Epidermal melanocyte (primary cell): ENCODE data around the gene LRP3.
A peak's percentile ranks its signal among the peaks of the same experiment; 100 is the strongest.
"Not testable (repeated sequence)": the region's sequence is repeated elsewhere in the genome, so short reads cannot be mapped to it uniquely, and the experiment has no call there.

Source experiments
- DNase-seq: peaks from one replicate; pipeline ENCODE4 v3.0.0; 2011; ENCODE audit warnings: low spot score; ENCODE audit not compliant: insufficient read length

The LRP3 gene

DNA sequence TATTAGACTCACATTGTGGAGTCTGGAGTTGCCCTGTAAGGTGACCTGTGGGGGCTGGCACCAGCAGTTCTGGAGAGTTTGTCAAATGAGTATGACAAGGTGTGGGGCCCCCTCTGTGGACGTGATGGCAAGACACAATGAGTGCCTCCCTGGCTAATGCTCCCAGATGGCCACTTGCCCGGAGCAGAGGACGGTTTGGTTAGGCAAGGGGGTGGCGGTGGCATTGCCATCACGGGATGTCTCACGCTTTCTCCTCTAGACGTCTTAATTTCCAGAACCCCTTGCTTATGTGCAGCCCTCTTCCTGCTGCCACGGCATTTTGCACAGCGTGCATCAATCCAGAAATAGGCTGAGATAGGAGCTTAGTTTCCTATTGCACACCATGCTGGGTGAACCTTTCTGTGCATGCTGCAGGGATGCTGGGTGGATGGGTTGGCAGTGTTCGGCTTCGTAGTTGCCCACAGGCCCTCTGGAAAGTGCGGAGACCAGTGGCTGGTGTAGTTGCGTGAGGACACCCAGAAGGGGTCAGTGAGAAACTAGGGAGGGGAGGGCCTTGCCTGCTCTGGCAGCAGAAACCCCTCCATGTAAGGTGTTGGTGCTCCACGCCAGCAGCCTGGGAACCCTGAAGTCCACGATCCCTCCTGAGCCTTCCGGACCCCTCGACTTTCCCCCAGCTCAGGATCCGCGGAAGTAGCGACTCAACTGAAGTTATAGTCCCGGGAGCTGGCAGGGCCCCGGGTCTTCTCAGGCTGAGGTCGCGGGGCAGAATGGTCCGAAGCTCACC, 18.1 kb upstream of the LRP3 start:
- no peak for DNase-seq

DNA sequence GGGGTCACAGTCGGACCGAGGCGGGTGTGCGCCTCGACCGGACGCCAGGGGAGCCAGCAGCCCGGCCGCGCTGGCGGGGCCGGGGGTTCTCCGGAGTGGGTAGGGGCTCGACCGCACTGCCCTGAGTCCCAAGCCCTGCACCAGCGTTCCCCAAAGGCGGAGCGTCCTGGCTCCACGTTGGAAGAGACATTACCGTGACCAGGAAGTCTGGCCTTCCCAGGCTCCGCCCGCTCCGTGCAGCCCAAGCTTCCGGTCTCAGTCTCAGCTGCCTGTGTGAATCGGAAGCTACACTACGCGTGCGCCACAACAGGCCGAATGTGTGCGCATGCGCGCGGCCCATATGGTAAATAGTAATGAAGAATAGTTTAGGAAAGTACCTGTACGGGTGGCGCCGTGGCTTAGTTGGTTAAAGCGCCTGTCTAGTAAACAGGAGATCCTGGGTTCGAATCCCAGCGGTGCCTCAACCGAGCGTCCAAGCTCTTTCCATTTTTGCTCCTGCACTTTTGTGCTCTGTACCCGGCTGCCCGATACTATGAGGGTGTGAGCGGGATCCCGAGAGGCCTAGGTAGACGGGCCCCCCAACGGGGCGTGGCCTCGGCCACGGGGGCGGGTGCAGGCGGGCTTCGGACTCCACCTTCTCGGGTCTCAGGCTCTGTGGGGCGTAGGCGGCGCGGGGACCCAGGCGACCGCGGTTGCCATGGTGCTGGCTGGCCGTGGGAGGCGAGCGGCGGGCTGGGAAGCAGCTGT, 17.3 kb upstream of the LRP3 start:
- DNase-seq, result peak; percentile 92

DNA sequence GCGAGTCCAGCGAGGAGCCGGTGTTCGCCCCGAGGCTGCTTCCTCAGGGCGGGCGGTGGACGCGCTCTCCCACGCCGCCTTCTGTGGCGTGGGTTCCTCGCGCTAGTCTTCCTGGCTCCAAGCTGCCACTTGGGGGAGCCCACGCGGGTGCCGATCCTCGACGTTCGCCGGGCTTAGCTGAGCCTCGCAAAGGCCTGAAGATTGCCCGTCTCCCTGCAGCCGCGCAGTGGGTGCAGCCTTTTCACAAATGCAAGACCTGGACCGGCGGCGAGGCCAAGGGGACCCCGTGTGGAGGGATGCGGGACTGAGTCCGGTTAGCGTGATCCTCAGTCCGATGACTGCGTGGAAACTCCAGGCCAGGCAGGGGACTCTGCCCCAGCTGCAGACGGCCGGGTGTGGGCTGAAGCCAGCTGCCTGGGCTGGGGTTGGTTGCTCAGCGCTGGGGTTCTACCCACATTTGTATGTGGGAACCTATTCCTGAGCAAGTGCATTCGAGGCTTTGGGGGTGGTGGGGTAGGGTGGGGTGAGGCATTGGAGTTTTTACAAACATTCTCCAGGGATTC, 16.6 kb upstream of the LRP3 start:
- DNase-seq, result no peak

DNA sequence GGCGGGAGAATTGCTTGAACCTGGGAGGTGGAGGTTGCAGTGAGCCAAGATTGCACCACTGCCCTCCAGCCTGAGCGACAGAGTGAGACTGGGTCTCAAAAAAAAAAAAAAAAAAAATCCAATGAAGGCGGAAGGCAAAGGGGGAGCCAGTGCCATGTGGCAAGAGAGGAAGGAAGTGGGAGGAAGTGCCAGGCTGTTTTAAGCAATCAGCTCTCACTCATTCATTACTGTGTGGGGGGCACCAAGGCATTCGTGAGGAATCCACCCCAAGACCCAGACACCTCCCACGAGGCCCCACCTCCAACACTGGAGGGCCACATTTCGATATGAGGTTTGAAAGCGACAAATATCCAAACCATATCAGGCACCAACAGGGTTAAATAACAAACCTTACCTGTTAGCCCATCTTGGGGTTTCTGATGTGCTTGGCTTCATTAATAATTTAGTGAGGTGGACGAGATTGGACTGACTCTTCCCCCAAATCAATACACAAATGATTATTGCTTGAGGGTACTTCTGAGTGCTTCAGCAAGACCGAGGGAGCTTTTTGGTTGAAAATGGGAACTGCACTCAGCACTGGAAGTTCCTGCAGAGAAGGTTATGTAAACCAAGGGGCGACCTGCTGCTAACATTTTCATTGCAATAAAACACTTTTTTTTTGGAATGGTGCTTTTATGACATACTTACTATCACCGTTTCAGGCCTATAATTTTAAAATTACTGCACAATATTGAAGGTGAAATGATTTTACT, 7.5 kb upstream of the LRP3 start:
- no peak for DNase-seq

DNA sequence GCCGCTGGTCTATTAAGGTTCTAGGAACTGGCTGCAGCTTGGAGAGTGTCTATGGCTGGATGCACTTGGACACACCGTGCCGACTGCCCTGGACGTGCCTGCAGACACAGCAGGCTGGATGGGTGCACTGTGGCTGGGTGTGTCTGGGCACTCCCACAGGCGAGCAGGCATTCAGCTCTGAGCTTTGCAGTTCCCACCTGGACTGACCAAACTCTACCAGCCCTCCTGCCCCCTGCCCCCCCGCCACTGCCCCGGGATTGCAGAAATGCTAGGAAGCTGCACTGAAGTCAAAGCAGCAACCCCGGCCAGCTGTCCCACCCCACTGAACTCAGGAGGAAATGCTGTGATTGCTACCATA, 7.0 kb upstream of the LRP3 start:
- DNase-seq, result no peak

DNA sequence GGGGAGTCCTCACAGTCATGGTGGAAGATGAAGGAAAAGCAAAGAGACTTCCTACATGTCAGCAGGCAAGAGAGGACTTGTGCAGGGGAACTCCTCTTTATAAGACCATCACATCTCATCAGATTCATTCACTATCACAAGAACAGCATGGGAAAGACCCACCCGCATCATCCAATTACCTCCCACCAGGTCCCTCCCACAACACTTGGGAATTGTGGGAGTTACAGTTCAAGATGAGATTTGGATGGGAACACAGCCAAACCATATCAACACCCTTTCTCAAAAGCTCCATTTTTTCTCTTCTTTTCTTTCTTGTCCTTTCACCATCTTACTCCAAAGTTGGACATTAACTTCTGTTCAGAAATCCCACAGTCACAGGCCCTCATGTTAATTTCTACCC, 4.7 kb upstream of the LRP3 start:
- DNase-seq, result no peak

DNA sequence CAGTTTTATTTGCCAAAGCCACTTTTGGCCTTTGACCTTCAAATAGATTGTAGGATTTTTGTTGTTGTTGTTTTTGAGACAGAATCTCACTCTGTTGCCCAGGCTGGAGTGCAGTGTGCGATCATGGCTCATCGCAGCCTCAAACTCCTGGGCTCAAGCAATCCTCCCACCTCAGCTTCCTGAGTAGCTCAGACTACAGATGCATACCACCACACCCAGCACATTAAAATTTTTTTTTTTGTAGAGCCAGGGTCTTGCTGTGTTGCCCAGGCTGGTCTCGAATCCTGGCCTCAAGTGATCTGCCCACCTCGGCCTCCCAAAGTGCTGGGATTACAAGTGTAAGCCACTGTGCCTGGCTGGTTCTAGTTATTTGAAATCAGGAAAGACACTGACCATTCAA, 3.0 kb upstream of the LRP3 start:
- not testable (repeated sequence) for DNase-seq

DNA sequence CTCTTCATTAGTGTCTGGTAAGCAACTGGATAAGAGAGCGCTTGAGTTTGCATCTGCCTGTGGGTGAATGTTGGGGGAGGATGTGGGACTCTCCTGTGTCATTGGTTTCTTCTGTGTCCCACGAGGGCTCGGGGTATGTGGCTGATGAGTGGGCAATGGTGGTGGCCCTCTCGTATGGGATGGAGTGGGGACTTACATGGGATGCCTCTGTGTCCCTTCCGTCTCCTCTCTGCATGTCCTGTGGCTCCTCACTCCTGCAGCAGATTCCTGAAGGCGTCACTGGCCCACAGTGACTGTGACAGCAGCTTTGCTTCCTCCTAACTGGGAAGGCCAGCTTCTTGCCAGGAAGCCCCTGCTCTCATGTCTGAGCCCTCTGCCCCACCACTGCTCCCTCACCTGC, 2.6 kb upstream of the LRP3 start:
- no peak for DNase-seq

DNA sequence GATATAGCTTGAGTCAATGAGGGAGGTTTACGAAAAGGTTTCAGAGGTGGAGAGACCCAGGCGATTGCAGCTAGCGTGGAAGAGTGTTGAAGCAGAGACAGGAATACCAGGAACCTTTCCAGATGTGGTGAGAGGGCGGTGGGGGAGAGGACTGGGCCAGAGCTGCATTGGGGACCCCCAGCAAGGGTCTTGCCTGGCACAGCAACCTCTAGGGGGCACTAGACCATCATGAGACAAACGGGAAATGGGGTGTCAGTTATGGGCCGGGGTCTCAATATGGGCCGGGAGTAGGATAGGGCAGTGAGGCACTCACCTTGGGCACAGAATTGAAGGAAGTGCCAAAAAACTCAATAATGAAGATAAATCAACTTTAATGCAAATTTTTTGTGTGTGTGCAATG, 2.1 kb upstream of the LRP3 start:
- DNase-seq, result no peak

DNA sequence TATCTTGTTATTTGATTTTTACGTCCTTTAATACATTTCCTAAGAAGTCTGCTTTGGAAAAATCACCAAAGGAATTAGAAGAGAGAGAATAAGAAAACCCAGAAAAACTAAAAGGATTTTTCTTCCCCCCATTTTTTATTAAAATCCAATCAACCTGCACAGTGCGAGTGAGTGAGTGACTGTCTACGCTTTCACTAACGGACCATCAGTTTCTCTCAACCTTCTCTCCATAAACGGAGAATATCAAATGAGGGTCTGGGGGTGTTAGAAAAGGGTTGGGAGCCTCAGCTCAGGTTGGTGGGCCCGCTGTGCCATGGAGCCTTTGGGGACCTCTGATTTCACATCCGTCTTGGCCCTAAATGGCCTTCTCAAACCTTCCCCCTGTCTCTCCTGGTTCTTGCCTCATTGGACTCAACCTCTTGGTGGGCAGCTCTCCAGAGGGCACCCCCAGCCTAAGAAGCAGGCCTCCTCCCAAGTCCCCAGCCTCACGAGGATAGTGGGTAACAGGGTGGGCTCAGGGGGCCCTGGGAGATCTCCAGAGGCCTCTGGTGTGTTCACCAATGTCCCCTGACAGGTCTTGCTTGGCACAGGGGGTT, 763 bp upstream of the LRP3 start:
- DNase-seq, result no peak

DNA sequence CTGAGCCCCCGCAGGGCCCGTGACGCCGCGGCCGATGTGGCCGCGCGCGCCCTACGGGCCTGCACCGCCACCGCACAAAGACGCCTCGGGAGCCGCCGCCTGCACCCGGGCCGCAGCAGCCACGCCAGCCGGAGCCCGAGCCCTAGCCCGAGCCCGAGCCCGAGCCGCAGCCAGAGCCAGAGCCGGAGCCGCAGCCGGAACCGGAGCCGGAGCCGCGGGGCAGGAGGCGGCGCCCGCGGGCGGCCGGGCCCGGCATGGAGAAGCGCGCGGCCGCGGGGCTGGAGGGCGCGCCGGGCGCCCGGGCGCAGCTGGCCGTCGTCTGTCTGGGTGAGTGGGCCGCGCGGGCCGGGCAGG, 379 bp downstream of the LRP3 start:
- DNase-seq, result no peak

DNA sequence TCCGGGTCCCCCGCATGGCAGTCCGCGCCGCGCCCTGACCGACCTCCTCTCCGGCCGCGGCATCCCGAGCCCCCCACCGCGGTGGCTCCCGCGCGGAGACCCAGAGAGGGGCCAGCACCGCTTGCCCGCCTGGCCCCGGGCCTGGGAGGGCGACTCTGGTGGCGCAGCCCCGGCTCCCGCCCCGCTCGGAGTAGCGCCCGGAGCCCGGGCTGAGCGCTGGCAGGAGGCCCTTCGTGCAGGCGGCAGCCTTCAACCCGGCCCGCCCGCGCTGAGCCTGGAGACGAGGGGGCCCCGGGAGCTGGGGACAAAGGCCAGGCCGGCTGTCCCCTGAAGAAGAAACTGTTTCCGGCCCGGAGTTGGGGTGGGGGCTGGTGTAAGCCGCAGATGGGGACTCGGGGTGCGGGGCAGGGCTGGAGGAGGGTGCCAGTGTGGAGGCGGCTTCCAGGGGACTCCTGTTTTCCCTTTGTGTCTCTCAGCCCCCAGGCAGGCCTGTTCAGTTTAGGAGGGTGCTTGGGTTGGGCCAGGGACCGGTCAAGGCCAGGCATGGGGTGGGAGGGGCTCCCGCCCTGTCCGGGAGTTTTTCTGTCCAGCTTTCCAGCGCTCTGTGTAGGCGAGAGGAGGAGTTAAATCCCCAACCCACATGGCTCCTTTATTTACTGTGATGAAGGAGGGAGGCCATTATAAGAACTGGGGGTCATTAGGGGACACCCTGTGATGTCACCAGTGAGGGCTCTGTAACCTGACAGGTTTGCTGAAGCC, 935 bp downstream of the LRP3 start:
- DNase-seq, result peak; percentile 69

DNA sequence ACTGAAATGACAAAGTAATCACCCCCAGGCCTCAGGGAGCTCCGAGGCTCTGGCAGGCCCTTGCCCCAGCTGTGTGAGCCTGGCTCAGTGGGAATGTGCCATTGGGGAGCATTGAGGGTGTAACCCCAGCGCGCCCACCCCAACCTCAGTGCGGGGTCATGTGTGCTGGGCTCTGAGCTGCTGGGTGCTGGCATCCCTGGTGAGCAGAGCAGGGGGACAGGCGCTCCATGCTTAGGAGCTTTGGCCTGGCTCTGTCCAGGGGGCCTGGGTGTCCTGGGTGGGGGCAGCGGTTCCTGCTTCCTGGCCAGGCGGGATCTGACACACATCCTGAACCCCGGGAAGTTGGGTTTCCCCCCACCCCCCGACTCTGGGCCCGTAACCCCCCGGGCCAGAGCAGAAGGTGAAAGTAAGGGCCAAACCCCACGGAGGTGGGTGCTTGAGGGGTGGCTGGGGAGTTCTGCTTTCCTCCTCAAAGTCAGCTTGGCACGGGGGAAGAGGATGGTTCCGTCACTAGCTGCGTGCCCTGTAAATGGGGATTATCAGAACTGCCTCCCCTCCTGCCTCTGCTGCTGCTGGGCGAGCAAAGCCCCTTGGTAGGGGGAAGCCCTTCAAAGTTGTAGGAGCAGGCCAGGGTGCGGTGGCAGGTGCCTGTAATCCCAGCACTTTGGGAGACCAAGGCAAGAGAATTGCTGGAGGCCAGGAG, 1.7 kb downstream of the LRP3 start:
- no peak for DNase-seq

DNA sequence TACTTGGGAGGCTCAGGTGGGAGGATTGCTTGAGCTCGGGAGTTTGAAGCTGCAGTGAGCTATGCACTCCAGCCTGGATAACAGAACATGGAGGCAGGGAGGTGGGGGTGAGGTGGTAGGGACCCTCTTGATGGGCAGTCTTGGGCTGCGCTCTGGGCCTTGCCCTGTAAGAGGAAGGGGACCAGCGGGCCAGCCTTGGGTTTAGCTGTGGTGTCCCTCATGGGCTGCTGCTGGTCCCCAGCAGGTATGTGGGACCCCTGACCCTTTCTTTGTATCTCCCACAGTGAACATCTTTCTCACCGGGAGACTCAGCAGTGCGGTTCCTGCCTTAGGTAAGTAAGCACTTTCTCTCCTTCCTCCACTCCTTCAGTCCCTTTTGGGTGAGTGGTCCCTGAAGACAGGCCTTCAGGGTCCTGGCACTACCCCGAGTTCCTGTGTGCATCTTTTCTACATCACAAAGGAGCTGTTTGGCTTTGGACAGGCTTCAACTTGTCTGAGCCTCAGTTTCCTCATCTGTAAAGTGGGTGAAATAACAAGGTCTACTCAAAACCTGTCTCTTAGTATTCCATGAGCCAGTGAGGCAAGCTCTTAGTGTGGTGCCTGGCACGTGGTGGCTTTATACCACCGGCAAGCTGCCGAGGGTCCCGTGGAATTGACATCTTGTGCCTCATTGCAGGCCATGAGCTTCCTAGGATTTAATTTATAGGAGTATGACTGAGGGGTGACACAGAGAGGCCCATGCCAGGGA, 2.5 kb downstream of the LRP3 start:
- DNase-seq, result no peak

DNA sequence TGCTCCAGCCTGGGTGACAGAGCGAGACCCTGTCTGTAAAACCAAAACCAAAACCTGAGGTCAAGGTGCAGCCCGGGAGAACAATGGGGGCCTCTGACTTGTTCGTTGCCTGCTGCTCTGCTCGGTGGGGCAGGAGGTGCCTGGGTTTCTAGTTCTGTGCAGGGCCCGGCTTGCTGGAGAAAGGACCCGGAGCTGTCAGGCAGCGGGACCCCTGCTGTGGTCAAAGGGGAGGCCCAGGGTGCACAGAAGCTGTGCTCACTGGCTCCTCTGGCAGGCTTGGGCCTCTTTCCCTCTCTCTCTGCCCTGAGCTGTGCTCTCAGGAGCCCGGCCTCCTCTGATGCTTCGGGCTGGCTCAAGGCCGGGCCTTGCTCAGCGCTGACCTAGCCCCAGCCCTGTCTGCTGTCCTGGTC, 3.5 kb downstream of the LRP3 start:
- DNase-seq, result no peak

DNA sequence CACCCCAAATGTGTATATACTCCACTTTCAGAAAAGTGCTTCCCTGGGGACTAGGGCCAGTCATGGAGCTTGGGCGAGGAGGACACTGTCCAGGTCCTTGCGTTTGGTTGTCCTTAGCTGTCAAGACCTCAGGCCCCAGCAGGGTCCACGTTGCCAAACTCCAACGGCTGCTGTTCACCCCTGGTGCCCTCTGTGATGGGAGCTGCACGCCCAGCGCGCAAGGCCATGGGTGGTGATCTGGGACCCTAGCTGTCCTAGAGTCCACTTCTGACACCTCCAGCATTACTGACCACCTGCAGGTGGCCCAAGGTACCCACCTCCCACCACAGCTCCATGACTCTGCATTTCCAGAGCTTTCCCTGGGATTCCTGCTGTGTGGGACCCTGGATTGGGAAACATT, 4.0 kb downstream of the LRP3 start:
- no peak for DNase-seq

DNA sequence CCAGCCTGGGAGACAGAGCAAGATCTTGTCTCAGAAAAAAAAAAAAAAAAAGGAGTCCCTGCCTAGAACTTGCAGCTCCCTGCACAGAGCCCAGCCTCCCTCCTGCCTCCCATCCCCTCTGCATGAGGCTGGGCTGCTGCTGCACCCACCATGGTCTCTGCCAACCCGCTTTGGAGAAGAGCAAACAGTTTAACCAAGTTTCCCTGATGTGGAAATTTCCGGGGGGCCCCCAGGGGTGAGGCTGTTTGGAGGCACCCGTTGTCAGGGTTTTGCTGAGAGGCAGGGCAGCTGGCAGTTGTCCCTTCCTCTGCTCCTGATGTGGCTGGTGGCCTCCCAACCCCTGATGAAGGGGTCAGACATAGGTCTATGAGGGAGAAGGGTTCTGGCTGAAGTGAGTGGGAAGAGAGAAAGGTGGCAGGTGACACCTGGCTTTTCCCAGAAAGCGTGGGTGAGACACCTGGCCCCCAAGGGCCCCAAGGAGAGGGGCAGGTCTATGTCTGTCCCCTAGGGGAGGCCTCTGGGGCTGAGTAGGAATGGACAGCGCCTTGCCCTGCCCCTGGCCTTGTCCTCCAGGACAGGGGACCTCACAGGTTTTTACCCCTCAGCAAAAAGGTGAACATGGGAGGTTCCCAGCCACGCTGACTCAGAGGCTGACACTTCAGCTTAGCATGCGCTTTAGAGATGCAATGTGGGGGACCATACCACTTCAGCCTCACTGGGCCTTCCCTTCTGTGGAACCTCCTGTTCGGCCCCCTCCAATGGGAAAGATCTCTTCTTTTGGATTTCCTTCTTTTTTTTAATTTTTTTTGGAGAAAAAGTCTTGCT, 5.5 kb downstream of the LRP3 start:
- no peak for DNase-seq

DNA sequence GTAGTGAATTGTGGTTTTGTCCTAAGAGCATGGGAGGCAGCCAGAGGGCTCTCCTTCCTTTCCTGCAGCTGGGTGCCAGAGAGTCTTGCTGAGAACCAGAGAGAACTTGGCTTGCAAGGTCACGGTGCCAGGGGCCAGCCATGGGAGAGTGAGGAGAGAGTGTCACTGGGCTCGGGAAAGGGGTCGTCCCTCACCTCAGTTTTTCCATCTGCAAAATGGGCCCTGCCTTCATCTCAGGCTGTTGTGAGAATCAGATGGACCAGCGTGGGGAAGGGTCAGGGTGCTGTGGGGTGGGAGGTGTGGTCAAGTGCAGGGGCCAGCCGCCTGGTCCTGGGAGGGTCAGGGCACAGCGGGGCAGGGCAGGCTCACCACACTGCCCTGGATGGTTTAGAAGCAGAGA, 7.3 kb downstream of the LRP3 start:
- DNase-seq, result no peak
